KMS-11 (cell line): ENCODE measurements around the gene AAGAB.

Source experiments
- H2AFZ ChIP-seq: fragments of 200-600 bp; sonication (generic); 2 replicates; pipeline ENCODE4 v1.6.1; 2016; ENCODE audit warnings: antibody characterized with exemption, mixed run types, low read depth
- H3K27ac ChIP-seq: fragments of 200-600 bp; sonication (generic); 2 replicates; pipeline ENCODE4 v1.6.1; 2016; ENCODE audit warnings: mild to moderate bottlenecking, mixed run types
- H3K27me3 ChIP-seq: fragments of 200-600 bp; sonication (generic); 2 replicates; pipeline ENCODE4 v1.6.1; 2017; ENCODE audit warnings: mild to moderate bottlenecking, low read depth, mixed run types, moderate library complexity; ENCODE audit not compliant: insufficient read depth
- H3K36me3 ChIP-seq: fragments of 200-600 bp; sonication (generic); 2 replicates; pipeline ENCODE4 v1.6.1; 2017; ENCODE audit warnings: mild to moderate bottlenecking, mixed run types; ENCODE audit not compliant: insufficient read depth
- H3K4me1 ChIP-seq: fragments of 200-600 bp; sonication (generic); 2 replicates; pipeline ENCODE4 v1.6.1; 2016; ENCODE audit warnings: mild to moderate bottlenecking, low read depth, mixed run types; ENCODE audit not compliant: poor library complexity, severe bottlenecking
- H3K4me2 ChIP-seq: fragments of 200-600 bp; sonication (generic); 2 replicates; pipeline ENCODE4 v1.7.0; 2016; ENCODE audit warnings: mild to moderate bottlenecking, mixed run types
- H3K4me3 ChIP-seq: fragments of 200-600 bp; sonication (generic); IDR thresholded peaks from 2 replicates; pipeline ENCODE4 v1.6.1; 2017; ENCODE audit warnings: low read depth, low read length, mixed read lengths; ENCODE audit not compliant: insufficient read depth
- H3K79me2 ChIP-seq: fragments of 200-600 bp; sonication (generic); 2 replicates; pipeline ENCODE4 v1.6.1; 2016; ENCODE audit warnings: low read depth, mixed run types; ENCODE audit not compliant: insufficient read depth
- H3K9ac ChIP-seq: fragments of 200-600 bp; sonication (generic); 2 replicates; pipeline ENCODE4 v1.6.1; 2016; ENCODE audit warnings: mild to moderate bottlenecking, mixed run types
- H4K20me1 ChIP-seq: fragments of 200-600 bp; sonication (generic); 2 replicates; pipeline ENCODE4 v1.6.1; 2016; ENCODE audit warnings: mild to moderate bottlenecking, mixed run types; ENCODE audit not compliant: insufficient read depth
- TF ChIP-seq, protein P1 (sequence below): fragments of 200-600 bp; sonication (generic); conservative IDR thresholded peaks from 2 replicates; pipeline ENCODE4 v1.6.1; 2017; ENCODE audit warnings: low read depth, mild to moderate bottlenecking, antibody characterized with exemption, low read length, moderate library complexity, mixed read lengths

AAGAB gene

DNA sequence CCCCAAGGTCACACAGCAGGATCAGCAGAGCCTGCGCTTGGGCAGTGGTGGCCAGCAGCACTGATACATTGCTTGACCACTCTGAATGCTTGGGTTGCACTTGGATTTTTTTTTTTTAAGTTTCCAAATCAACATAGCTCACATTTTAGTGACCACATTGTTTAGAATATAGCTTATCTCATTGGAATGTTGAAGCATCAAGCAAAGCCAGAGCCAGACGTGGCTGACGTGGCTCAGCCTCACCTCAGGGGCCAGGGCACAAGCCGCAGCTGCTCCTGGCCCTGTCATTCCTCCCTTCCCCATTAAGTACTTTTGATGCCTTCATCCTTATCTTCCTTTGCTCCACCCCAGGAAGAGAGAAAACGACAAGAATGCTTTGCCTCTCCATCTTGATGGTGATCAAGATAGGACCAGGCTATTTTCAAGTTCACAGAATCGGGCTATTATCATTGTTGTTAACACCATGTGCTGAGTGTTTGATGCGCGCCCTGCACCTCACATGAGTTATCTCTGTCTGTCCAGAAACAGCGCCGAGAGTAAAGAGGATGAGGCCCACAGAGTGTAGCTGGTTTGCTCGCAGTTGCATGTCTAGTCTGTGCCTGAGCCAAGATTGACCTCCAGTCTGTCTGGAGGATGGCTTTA is 75.8 kb downstream of the AAGAB start:
- TF ChIP-seq, protein P1, sequence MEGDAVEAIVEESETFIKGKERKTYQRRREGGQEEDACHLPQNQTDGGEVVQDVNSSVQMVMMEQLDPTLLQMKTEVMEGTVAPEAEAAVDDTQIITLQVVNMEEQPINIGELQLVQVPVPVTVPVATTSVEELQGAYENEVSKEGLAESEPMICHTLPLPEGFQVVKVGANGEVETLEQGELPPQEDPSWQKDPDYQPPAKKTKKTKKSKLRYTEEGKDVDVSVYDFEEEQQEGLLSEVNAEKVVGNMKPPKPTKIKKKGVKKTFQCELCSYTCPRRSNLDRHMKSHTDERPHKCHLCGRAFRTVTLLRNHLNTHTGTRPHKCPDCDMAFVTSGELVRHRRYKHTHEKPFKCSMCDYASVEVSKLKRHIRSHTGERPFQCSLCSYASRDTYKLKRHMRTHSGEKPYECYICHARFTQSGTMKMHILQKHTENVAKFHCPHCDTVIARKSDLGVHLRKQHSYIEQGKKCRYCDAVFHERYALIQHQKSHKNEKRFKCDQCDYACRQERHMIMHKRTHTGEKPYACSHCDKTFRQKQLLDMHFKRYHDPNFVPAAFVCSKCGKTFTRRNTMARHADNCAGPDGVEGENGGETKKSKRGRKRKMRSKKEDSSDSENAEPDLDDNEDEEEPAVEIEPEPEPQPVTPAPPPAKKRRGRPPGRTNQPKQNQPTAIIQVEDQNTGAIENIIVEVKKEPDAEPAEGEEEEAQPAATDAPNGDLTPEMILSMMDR: no peak
- peaks cover 4% of the 10 kb centered on the region for H3K4me1 ChIP-seq
- H3K27ac ChIP-seq: no peak overlapping the region
- H3K36me3 ChIP-seq: no peaks in the 10 kb centered on the region
- H3K4me2 ChIP-seq: no peak overlapping the region
- H3K9ac ChIP-seq: no peak overlapping the region
- no peak overlapping the region for H3K4me3 ChIP-seq
- H3K27me3 ChIP-seq: no peaks in the 10 kb centered on the region
- H3K79me2 ChIP-seq: no peaks in the 10 kb centered on the region
- H4K20me1 ChIP-seq: no peaks in the 10 kb centered on the region
- no peak overlapping the region for H2AFZ ChIP-seq

DNA sequence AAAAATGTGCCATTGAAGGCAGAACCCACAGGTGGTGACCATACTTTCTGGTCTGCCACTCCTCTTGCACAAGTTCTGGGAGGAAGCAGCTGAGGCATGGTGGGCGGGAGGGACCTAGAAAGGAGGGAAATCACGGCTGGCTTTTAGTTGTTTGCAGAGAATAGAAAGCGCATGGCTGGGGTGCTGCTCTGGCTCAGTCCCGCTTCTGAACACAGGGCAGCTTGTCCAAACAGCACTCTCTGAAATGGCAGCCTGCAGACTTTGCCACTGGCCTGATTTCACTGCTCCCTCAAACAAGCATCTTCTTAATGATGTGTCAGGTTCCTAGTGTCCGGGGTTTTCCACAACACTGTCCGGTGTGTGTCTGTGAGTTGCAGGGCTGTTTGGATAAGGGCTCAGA is 76.7 kb downstream of the AAGAB start:
- H4K20me1 ChIP-seq: no peaks in the 10 kb centered on the region
- no peak overlapping the region for H3K4me2 ChIP-seq
- H3K27ac ChIP-seq: no peak overlapping the region
- no peaks in the 10 kb centered on the region for H3K27me3 ChIP-seq
- H3K36me3 ChIP-seq: no peaks in the 10 kb centered on the region
- H2AFZ ChIP-seq: no peak overlapping the region
- H3K4me3 ChIP-seq: no peak overlapping the region
- TF ChIP-seq, protein P1: no peak
- no peaks in the 10 kb centered on the region for H3K79me2 ChIP-seq
- H3K4me1 ChIP-seq: peaks cover 4% of the 10 kb centered on the region
- no peak overlapping the region for H3K9ac ChIP-seq

DNA sequence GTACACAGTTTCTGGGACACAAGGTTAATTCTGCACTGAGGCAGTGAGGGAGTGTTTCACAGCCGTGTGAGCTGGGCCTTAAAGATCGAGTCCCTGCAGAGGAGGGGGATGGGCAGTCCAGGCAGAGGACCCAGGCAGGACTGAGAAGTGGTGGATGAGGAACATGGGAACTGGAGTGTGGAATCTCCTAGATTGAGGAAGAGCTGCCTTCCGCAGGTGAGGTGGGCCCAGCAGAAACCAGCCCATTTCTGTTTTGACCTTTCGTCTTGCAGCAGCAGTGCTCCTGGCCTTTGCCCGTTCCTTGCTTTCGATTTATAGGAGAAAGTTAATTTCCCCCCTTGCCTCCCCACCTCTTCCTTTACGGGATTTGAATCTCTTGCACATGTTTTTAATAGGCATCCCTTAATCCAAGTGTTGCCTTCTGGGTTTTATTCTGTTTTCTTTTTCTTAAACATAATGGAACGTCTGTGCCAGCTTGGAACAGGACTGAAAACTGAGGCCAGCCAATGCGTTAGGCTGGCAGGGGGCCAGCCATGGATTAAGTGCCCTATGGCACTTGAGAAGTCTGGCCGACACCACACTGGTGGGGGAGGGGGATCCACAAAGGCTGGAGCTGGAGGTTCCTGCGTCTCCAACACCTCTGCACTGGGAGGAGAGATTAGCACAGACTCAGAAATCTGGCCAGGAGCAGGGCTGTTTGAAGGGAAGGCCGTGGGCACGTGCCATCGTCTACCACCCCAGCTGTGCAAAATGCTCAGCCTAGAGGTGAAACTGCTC is 78.1 kb downstream of the AAGAB start:
- H2AFZ ChIP-seq: no peak overlapping the region
- H3K36me3 ChIP-seq: no peaks in the 10 kb centered on the region
- no peaks in the 10 kb centered on the region for H4K20me1 ChIP-seq
- no peak overlapping the region for H3K9ac ChIP-seq
- no peaks in the 10 kb centered on the region for H3K27me3 ChIP-seq
- no peaks in the 10 kb centered on the region for H3K79me2 ChIP-seq
- H3K27ac ChIP-seq: no peak overlapping the region
- peaks cover 4% of the 10 kb centered on the region for H3K4me1 ChIP-seq
- TF ChIP-seq, protein P1: no peak
- H3K4me2 ChIP-seq: no peak overlapping the region
- H3K4me3 ChIP-seq: no peak overlapping the region

DNA sequence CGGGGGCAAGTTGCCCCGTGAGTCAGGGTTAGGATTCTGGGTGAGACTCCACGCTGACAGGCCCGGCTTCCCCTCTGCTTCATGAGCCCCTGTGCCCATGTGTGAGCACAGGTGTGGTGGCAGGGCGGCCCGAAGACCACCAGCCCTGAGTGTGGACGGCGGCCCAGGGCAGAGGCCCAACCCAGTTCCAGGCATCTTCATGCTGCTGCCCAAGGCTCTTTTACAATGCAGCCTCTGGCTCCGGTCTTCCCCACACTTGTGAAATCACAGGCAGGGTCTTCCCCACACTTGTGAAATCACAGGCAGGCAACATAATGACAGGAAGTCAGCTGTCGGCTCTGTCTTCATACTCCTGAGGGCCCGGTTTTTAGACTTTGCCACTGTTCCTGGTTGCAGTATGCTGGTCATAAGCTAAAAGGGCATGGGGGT is 78.8 kb downstream of the AAGAB start:
- H3K27ac ChIP-seq: no peak overlapping the region
- H2AFZ ChIP-seq: no peak overlapping the region
- TF ChIP-seq, protein P1: no peak
- H3K79me2 ChIP-seq: no peaks in the 10 kb centered on the region
- H3K9ac ChIP-seq: no peak overlapping the region
- H3K4me1 ChIP-seq: peaks cover 4% of the 10 kb centered on the region
- no peaks in the 10 kb centered on the region for H3K27me3 ChIP-seq
- H3K4me2 ChIP-seq: no peak overlapping the region
- no peak overlapping the region for H3K4me3 ChIP-seq
- no peaks in the 10 kb centered on the region for H4K20me1 ChIP-seq
- H3K36me3 ChIP-seq: no peaks in the 10 kb centered on the region
